SK-N-MC (cell line): ENCODE measurements around the gene TRABD.

Experiments used
- EZH2 ChIP-seq: fragments of 200-600 bp; sonication (generic); IDR thresholded peaks from one replicate; pipeline ENCODE4 v1.6.1; 2017; ENCODE audit warnings: antibody characterized with exemption
- POLR2AphosphoS5 ChIP-seq: IDR thresholded peaks from 2 replicates; pipeline ENCODE4 v1.6.1; 2012; ENCODE audit warnings: mild to moderate bottlenecking, low read depth, low read length, borderline replicate concordance

DNA sequence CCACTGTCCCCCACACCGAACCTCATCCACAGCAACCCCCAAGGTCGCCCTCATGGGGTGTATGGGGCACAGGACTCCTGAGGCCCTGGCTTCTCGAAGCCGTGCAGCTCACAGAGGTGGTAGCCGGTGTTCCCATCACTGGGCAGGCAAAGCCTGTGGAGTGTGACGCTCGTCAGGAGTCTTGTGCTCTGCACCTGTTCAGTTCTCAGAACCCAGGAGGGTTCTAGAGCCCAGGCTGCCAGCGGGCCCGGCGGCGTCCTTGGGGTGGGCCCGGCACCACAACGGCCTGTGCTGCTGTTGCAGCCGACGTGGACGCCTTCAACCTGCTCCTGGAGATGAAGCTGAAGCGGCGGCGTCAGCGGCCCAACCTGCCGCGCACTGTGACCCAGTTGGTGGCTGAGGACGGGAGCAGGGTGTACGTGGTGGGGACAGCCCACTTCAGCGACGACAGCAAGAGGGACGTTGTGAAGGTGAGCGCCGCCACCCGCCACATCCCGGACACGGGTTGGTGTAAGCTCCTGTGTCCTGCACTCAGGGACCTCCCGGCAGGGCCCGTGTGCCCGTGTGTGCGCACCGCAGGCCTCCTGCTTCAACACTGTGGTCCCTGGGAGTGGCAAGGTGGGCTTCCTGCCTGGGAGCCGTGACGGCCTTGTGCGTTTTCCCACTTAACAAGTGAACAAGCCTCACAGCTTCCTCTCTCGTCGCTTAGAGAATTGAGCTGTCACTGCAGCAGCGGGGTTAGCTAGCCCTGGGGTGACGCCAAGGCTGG, 8.5 kb downstream of the TRABD start:
- TF ChIP-seq EZH2 (no peak), POLR2AphosphoS5 (no peak)
